HG03064 (cell line): ENCODE data around the gene SWT1.

Experiments
- ATAC-seq: cut with Tn5 transposase; IDR thresholded peaks from one replicate; pipeline ENCODE4 v1.9.1; 2021; ENCODE audit warnings: low read depth; ENCODE audit not compliant: unreplicated experiment

SWT1 gene

GRCh38 chr1:185156854-185157598 is at the start of gene SWT1, which contains the start of gene TRMT1L:
TSS of gene SWT1 (plus strand) at chr1:185157167. CDS start at chr1:185160842, 3,675 bp downstream.
TSS of gene TRMT1L (minus strand) at chr1:185156953. CDS start at chr1:185156712, 241 bp downstream.
- ATAC-seq: peak; percentile 91

- ATAC-seq: no peak
Observed at GRCh38 chr1:185108321-185108720, 48.6 kb upstream of the SWT1 start.

GRCh38 chr1:185110145-185110544 is 46.8 kb upstream of the SWT1 start:
- no peak for ATAC-seq

- ATAC-seq: no peak
Observed at GRCh38 chr1:185111873-185112272, 45.1 kb upstream of the SWT1 start.

GRCh38 chr1:185112356-185112755 is 44.6 kb upstream of the SWT1 start:
- no peak for ATAC-seq

GRCh38 chr1:185129708-185130107 is 27.3 kb upstream of the SWT1 start:
- no peak for ATAC-seq

- ATAC-seq: no peak
Observed at GRCh38 chr1:185132534-185132933, 24.4 kb upstream of the SWT1 start.

- ATAC-seq: no peak
Observed at GRCh38 chr1:185137896-185138545, 18.9 kb upstream of the SWT1 start.

GRCh38 chr1:185139246-185139645 is 17.7 kb upstream of the SWT1 start:
- no peak for ATAC-seq

- no peak for ATAC-seq
Observed at GRCh38 chr1:185144233-185144632, 12.7 kb upstream of the SWT1 start.

- ATAC-seq: no peak
Observed at GRCh38 chr1:185151215-185151614, 5.8 kb upstream of the SWT1 start.

- ATAC-seq: no peak
Observed at GRCh38 chr1:185152187-185152767, 4.7 kb upstream of the SWT1 start.

- no peak for ATAC-seq
Observed at GRCh38 chr1:185154912-185155513, 2.0 kb upstream of the SWT1 start.

GRCh38 chr1:185155600-185156287 is 1.2 kb upstream of the SWT1 start:
- ATAC-seq: no peak

- peak; percentile 28 for ATAC-seq
Observed at GRCh38 chr1:185156288-185156853, 596 bp upstream of the SWT1 start.

- no peak for ATAC-seq
Observed at GRCh38 chr1:185157599-185158412, 839 bp downstream of the SWT1 start.

GRCh38 chr1:185158800-185159199 is 1.8 kb downstream of the SWT1 start:
- ATAC-seq: no peak

- ATAC-seq: no peak
Observed at GRCh38 chr1:185159966-185160365, 3.0 kb downstream of the SWT1 start.

GRCh38 chr1:185162491-185162890 is 5.5 kb downstream of the SWT1 start:
- no peak for ATAC-seq

GRCh38 chr1:185166106-185166505 is 9.1 kb downstream of the SWT1 start:
- no peak for ATAC-seq
